K562 (cell line): ENCODE measurements around the gene TEAD3. TPM values are rescaled to one million over a fixed set of nuclear protein-coding genes. Genes with fewer than 3 reads are reported as not detected.

ENCODE experiments used
- BCOR ChIP-seq: fragments of 450-650 bp; IDR thresholded peaks from 2 replicates; pipeline ENCODE4 v1.6.1; 2016
- CBFA2T2 ChIP-seq: fragments of 450-650 bp; conservative IDR thresholded peaks from 2 replicates; pipeline ENCODE4 v1.6.1; 2017; ENCODE audit warnings: mild to moderate bottlenecking
- KLF10 ChIP-seq: fragments of 250-450 bp; sonication (Bioruptor Pico); IDR thresholded peaks from 2 replicates; pipeline ENCODE4 v1.6.1; 2021; ENCODE audit warnings: matching md5 sums
- NFE2L1 ChIP-seq: fragments of 450-650 bp; IDR thresholded peaks from 2 replicates; pipeline ENCODE4 v1.6.1; 2016; ENCODE audit warnings: missing genetic modification characterization, low read depth, mild to moderate bottlenecking, missing compliant biosample characterization, moderate library complexity, borderline replicate concordance
- SIN3B ChIP-seq: fragments of 450-650 bp; IDR thresholded peaks from 2 replicates; pipeline ENCODE4 v1.6.1; 2017; ENCODE audit warnings: low read depth, mild to moderate bottlenecking, moderate library complexity
- ZNF318 ChIP-seq, 2 experiments: fragments of 450-650 bp; IDR thresholded peaks; 2 replicates each; pipeline ENCODE4 v1.6.1; 2016; ENCODE audit warnings: mild to moderate bottlenecking in 2 of 2, borderline replicate concordance in 1 of 2, low read depth in 1 of 2, moderate library complexity in 1 of 2
- ZNF354B ChIP-seq: fragments of 250-450 bp; sonication (Bioruptor Pico); IDR thresholded peaks from 2 replicates; pipeline ENCODE4 v1.4.0; 2020
- polyA plus RNA-seq, 8 experiments: library from polyadenylated mRNA; depleted of rRNA in 4 of 8; stranded (reverse) in 5 of 8; unstranded in 3 of 8; fragments of >200 nt; fragmentation: Nextera tagmentation in 2 of 8; fragmentation: Illumina TruSeq in 1 of 8; extraction: Ambion mirVana in 2 of 8; extraction: Trizol in 1 of 8; gene quantifications; 2 replicates each; pipeline versions ENCODE4 v1.2.1 to v1.2.3, GENCODE V29; 2011 to 2014; ENCODE audit warnings: inconsistent platforms in 1 of 8, missing spikeins in 1 of 8
- total RNA-seq, 7 experiments: library from RNA; depleted of rRNA in 6 of 7; stranded (reverse); fragments of >200 nt in 6 of 7; fragmentation: Illumina TruSeq in 2 of 7; extraction: Trizol in 2 of 7; gene quantifications; 2 replicates each; pipeline versions ENCODE4 v1.2.1 to v1.2.3, GENCODE V29; 2011 to 2021; ENCODE audit warnings: low replicate concordance in 1 of 7
- TF ChIP-seq, protein P1 (sequence below): fragments of 200-800 bp; sonication (Bioruptor generic); IDR thresholded peaks from 2 replicates; pipeline ENCODE4 v1.6.1; 2016; ENCODE audit warnings: missing genetic modification characterization, missing compliant biosample characterization
- TF ChIP-seq, protein P2 (sequence below): sonication (generic); formaldehyde crosslinking; IDR thresholded peaks from 2 replicates; pipeline ENCODE4 v1.8.1; 2022; ENCODE audit warnings: missing genetic modification reagents
- TF ChIP-seq, protein P3 (sequence below): fragments of 450-650 bp; IDR thresholded peaks from one replicate; pipeline ENCODE4 v1.6.1; 2018; ENCODE audit warnings: mild to moderate bottlenecking, moderate library complexity; ENCODE audit not compliant: partially characterized antibody

The TEAD3 gene
- total and polyA plus RNA-seq, 9 of the 15 experiments (the other 6 are each of a cell fraction or from before 2014, with no cell fraction given) = 0.63 to 13.2 (median 3.3) TPM

- TF ChIP-seq ZNF318 (IDR thresholded peaks at IDR 0.05; ENCODE audit: borderline replicate concordance in 1 of 2, low read depth in 1 of 2) (no peak), ZNF354B (CRISPR knock-in tag) (no peak), CBFA2T2 (peak; percentile 51; the same call in 1 of the 2 replicates), BCOR (peak; percentile 43; the same call in 1 of the 2 replicates), SIN3B (no peak), KLF10 (CRISPR knock-in tag) (no peak), NFE2L1 (tag) (no peak)
- TF ChIP-seq, protein P1, sequence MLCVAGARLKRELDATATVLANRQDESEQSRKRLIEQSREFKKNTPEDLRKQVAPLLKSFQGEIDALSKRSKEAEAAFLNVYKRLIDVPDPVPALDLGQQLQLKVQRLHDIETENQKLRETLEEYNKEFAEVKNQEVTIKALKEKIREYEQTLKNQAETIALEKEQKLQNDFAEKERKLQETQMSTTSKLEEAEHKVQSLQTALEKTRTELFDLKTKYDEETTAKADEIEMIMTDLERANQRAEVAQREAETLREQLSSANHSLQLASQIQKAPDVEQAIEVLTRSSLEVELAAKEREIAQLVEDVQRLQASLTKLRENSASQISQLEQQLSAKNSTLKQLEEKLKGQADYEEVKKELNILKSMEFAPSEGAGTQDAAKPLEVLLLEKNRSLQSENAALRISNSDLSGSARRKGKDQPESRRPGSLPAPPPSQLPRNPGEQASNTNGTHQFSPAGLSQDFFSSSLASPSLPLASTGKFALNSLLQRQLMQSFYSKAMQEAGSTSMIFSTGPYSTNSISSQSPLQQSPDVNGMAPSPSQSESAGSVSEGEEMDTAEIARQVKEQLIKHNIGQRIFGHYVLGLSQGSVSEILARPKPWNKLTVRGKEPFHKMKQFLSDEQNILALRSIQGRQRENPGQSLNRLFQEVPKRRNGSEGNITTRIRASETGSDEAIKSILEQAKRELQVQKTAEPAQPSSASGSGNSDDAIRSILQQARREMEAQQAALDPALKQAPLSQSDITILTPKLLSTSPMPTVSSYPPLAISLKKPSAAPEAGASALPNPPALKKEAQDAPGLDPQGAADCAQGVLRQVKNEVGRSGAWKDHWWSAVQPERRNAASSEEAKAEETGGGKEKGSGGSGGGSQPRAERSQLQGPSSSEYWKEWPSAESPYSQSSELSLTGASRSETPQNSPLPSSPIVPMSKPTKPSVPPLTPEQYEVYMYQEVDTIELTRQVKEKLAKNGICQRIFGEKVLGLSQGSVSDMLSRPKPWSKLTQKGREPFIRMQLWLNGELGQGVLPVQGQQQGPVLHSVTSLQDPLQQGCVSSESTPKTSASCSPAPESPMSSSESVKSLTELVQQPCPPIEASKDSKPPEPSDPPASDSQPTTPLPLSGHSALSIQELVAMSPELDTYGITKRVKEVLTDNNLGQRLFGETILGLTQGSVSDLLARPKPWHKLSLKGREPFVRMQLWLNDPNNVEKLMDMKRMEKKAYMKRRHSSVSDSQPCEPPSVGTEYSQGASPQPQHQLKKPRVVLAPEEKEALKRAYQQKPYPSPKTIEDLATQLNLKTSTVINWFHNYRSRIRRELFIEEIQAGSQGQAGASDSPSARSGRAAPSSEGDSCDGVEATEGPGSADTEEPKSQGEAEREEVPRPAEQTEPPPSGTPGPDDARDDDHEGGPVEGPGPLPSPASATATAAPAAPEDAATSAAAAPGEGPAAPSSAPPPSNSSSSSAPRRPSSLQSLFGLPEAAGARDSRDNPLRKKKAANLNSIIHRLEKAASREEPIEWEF (CRISPR knock-in tag) = no peak
- TF ChIP-seq, protein P2, sequence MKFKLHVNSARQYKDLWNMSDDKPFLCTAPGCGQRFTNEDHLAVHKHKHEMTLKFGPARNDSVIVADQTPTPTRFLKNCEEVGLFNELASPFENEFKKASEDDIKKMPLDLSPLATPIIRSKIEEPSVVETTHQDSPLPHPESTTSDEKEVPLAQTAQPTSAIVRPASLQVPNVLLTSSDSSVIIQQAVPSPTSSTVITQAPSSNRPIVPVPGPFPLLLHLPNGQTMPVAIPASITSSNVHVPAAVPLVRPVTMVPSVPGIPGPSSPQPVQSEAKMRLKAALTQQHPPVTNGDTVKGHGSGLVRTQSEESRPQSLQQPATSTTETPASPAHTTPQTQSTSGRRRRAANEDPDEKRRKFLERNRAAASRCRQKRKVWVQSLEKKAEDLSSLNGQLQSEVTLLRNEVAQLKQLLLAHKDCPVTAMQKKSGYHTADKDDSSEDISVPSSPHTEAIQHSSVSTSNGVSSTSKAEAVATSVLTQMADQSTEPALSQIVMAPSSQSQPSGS (CRISPR knock-in tag) = peak; percentile 70; the same call in 1 of the 2 replicates
- TF ChIP-seq, protein P3, sequence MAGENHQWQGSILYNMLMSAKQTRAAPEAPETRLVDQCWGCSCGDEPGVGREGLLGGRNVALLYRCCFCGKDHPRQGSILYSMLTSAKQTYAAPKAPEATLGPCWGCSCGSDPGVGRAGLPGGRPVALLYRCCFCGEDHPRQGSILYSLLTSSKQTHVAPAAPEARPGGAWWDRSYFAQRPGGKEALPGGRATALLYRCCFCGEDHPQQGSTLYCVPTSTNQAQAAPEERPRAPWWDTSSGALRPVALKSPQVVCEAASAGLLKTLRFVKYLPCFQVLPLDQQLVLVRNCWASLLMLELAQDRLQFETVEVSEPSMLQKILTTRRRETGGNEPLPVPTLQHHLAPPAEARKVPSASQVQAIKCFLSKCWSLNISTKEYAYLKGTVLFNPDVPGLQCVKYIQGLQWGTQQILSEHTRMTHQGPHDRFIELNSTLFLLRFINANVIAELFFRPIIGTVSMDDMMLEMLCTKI = no peak
Measured at GRCh38 chr6:35497571-35498421, 917 bp upstream of the TEAD3 start (continued).
